Right hindlimb (tissue), 1 donor: ENCODE data around the gene MECP2.
"Not testable (repeated sequence)": the region's sequence is repeated elsewhere in the genome, so short reads cannot be mapped to it uniquely, and the experiment has no call there.

Source experiments
- DNase-seq: peaks from one replicate; pipeline ENCODE4 v3.0.0-alpha.2; 2018

Gene MECP2

DNA sequence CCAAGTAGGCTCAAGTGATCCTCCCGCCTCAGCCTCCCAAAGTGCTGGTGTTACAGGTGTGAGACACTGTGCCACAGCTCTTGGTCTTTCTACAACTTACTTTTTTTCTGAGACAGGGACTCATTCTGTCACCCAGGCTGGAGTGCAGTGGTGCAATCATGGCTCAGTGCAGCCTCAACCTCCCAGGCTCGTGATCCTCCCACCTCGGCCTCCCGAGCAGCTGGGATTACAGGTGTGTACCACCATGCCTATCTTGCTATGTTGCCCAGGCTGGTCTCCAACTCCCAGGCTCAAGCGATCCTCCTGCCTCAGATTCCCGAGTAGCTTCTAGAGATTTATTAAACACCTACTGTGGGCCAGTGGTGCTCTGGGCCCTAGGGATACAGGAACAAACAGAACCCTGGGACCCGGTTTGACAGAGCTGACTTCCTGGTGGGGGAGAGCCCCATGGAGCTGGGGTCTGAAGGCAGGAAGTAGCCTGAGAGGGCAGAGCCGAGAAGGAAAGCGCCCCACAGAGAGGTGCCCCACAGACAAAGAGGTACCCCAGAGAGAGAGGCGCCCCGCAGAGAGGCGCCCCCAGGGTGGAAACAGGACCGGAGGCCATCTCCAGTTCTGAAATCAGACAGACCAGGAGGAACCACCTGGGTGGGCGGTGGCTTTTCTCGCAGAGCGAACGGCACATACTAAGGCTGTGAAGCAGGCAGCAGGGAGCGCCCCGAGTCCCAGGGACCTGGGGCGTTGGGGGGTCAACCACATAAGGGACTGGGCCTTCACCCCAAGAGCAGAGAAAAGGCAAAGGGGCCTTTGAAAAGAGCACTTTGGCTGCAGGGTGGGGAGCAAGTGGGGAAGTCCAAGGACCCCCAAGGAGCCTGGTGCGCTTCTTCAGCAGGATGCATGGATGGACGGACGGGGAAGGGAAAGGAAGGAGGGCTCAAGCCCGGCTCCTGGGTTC is 82.8 kb downstream of the MECP2 start:
- no peak for DNase-seq

GRCh38 chrX:154013614-154014360 is 83.7 kb downstream of the MECP2 start:
- DNase-seq, result peak; percentile 54

- no peak for DNase-seq
These were observed 84.5 kb downstream of the MECP2 start for GRCh38 chrX:154013001-154013421.

GRCh38 chrX:154012336-154012991 is 85.1 kb downstream of the MECP2 start:
- DNase-seq, result no peak

DNA sequence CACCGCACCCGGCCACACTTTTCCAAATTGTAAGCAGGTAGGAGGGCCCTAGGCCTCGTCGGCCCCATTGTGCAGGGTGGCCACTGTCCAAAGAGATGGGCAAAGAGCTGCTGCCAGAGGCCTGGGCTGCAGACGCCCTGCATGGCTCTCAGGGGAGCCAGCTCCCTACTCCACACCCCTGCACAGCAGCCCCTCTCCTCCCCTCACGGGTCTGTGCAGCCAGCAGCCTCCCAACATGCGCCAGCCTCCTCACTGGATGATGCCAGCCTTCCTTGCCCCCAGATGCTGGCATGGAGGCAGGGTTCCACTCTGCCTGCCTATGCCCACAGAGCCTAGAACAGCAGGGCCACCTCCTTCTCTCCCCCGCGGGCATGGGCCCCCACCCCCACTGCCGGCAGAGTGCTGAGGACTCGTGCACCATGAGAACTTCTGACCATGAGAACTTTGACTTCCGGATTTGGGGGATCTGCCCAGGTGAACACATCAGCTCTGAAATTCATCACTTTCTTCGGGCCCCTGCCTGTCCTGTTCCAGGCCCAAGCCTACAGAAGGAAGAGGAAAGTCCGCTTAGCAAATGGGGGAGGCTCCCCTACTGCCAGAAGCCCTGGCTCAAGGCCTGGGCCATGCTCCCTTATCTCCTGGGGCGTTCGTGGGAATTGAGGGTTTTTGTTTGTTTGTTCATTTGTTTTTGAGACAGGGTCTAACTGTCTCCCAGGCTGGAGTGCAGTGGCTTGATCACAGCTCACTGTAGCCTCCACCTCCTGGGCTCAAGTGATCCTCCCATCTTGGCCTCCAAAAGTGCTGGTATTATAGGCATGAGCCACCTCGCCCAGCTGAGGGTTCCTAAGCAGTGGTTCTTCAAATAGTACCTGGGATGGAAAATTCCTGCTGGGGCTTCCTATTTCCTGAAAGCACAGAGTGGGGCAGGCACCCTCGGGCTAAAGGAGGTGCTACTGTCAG is 85.9 kb downstream of the MECP2 start:
- no peak for DNase-seq

DNA sequence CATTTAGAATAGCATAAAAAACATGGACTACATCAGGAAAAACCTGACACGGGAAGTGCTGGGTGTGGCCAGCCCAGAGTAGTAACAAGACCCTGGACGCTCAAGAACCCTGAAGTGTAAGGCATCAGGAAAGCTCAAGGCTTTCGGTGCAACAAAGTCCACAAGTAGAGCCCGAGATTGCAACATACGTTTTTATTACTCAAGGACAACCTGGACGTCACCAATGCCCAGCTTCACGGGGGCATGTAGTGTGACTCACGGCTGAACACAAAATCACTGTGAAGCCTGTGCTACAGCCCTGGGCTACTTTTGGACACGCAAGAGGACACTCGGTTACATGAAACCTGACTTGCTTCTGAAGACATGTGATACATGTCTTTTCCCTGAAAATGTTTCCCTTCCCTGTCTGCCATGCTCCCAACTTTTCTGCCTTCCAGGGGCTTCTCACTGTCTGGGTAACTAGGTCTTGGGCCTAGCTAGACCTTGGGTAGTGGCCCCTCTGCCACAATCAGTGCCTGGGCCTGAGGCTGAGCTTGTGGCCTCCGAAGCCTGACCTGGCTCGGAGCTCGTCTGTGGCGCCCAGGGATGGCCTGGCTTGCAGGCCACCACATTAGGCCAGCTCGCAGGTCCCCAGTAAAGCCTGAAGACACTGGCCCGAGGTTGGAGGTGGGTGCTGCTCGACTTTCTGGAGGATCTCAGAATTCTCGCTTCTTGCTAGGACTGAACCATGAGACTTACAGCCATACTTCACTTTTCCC is 87.0 kb downstream of the MECP2 start:
- no peak for DNase-seq

DNA sequence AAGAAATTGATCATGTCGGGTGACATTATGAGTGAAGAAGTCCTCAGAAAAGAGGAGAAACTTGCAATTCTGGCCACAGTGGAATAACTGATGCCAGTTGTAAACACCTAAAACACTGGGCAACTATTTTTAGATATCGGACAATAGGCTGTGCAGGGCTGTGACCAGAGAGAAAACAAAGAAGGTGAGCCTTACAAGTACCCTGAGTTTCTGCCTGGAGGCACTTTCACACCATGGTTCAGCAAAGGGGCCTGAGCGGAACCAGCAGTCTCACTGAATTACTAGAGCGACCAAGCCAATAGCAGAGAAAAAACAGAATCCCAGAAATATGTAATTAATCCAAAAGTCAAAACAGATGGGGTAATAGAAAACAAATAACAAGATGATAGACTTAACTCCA is 89.0 kb downstream of the MECP2 start:
- DNase-seq, result no peak

DNA sequence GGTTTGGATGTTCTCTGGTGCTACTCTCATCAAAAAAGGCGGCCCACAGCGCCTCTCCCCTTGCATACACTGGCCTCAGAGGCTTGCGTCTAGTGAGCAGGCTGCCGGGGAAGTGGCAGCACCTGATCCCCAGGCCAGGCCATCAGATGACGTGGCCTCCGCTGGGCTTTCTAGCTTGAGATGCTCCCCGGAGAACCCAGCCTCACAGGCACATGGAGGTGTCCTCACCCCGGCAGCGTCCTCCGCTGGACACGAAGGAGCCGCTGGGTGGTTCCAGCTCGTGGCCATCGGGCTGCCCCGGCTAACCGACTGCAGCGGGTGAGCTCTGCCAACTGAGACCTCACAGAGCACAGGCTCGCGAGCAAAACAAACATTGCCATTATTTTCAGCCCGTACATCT is 90.6 kb downstream of the MECP2 start:
- no peak for DNase-seq

DNA sequence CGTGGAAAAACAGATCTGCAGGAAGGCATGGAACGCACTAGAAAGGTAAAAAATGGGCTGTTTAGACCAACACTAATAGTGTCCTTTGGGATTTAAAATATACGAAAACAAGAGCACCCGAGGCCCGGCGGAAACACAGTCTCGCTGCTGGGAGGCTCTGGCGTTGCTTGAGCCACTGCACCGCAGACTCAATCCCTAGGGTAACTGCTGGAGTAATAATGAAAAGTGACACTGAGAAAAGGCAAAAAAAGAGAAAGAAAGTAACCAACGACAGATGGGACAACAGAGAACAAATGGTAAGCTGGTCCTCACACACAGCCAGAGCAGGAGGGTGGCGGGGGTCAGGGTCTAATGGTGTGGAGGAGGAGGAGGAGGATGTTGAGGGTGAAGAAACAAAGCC is 93.2 kb downstream of the MECP2 start:
- no peak for DNase-seq

DNA sequence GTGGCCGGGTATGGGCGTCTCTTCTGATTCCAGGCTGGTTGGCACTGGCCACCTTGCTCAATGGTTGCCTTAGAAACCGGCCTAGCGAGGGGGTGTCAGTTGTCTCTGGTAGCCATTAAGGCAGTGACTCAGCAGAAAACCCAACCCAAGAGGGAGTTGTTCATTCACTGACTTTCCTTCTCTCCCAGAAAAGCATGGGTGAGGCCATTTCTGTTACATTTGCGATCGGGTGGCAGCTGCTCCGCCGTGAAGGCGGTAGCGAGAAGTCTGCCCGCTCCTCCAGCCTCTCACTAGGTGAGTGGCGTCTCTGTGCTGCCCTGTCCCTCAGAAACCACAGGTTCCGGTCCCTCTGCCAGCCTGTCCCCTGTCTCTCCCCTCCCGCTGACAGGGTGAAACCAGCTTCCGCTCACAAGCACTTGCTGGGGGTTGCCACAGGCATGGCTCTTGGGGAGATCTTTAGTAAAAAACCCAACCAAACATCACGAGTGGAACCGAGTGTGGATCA is 95.2 kb downstream of the MECP2 start:
- DNase-seq, result no peak

GRCh38 chrX:154000051-154000450 is 97.5 kb downstream of the MECP2 start:
- DNase-seq, result no peak

DNA sequence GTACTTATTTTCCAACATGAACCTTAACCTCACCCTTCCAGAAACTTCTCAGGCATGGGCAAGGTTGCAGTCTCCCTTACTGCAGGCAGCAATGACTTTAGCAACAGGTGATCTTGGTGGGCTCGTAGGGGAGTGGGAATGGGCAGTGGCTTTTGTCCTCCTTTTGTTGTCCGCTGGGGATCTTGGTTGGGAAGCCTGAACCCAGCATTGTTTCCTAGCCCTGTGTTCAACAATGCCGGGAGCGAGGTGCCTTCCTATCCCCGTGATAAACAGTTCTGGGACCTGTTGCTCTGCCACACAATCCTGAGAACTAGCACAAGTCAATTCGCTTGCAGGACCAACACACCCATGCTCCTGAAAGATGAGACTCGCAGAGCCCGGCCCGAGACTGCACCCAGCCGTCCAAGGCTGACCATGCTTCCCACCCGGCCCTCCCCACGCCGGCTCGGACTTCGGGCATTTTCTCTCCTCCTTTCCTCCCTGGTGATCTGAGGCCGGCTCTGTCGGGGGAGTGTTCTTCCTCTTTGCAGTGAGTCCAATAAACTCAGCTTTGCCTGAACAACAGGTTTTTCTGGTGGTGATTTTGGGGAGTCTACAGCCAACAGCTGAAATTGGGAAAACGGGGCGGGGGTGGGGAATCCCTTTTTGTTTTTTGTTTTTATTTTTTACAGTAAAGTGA is 98.0 kb downstream of the MECP2 start:
- DNase-seq, result no peak

DNA sequence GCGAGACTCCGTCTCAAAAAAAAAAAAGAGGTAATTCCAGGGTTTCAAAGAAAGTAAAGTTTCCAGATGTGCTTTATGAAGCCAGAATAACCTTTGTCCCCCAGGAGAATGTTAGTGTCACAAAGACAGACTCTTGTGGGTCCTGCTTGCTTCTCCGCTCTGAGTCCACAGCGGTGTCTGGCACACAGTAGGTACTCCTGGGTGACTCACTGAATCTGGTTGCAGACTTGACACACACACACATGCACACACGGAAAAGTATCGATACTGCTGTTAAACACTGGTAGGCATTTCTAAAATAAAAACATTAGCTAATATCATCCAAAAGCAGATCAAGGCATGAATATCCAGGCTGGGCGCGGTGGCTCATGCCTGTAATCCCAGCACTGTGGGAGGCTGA is 102.0 kb downstream of the MECP2 start:
- DNase-seq, result no peak

- not testable (repeated sequence) for DNase-seq
These were observed 103.1 kb downstream of the MECP2 start for GRCh38 chrX:153994398-153994797.

- no peak for DNase-seq
These were observed 103.5 kb downstream of the MECP2 start for GRCh38 chrX:153993978-153994377.

GRCh38 chrX:153993079-153993478 is 104.4 kb downstream of the MECP2 start:
- DNase-seq, result no peak

- no peak for DNase-seq
These were observed 105.3 kb downstream of the MECP2 start for GRCh38 chrX:153992180-153992579.

DNA sequence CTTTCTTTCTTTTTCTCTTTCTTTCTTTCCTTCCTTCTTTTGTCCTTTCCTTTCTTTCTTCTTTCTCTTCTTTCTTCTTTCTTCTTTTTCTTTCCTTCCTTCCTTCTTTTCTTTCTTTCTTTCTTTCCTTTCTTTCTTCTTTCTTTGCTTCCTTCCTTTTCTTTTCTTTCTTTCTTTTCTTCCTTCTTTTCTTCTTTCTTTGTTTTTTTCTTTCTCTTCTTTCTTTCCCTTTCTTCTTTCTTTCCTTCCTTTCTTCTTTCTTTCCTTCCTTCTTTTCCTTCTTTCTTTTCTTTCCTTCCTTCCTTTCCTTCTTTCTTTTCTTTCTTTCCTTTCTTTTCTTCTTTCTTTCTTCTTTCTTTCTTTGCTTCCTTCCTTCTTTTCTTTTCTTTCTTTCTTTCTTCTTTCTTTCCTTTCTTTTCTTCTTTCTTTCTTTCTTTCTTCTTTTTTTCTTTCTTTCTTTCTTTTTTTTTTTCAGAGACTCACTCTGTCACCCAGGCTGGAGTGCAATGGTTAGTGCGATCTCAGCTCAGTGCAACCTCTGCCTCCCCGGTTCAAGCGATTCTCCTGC is 106.4 kb downstream of the MECP2 start:
- DNase-seq, result no peak

- DNase-seq, result no peak
These were observed 107.4 kb downstream of the MECP2 start for GRCh38 chrX:153989973-153990655.

- no peak for DNase-seq
These were observed 109.0 kb downstream of the MECP2 start for GRCh38 chrX:153988493-153988892.
